ENCODE data around the gene RMND1.
"Not testable (repeated sequence)": the region's sequence is repeated elsewhere in the genome, so short reads cannot be mapped to it uniquely, and the experiment has no call there.

Gene RMND1

GRCh38 chr6:151389618-151390275, 62.2 kb downstream of the RMND1 start:
- DNase-seq (ENCODE audit: low spot score in 2 of 2): peak in 1 of 2 donors; percentile 89
- peak; percentile 83 for ATAC-seq
- Mint-ChIP-seq H3K4me1 (peaks cover 39% of the 10 kb centered on the region), H3K27ac (peak overlapping the region; percentile 96), H3K4me3 (peak overlapping the region; percentile 93), H3K9me3 (no peaks in the 10 kb centered on the region), H3K36me3 (peaks cover 44% of the 10 kb centered on the region)

- no peak for ATAC-seq
- Mint-ChIP-seq H3K4me3 (peak overlapping the region; percentile 93), H3K9me3 (no peaks in the 10 kb centered on the region), H3K36me3 (peaks cover 38% of the 10 kb centered on the region), H3K27ac (peak overlapping the region; percentile 96), H3K4me1 (peaks cover 42% of the 10 kb centered on the region)
- no peak for DNase-seq (ENCODE audit: low spot score in 2 of 2)
Observed at GRCh38 chr6:151388997-151389617, 62.8 kb downstream of the RMND1 start.

GRCh38 chr6:151388236-151388635, 63.7 kb downstream of the RMND1 start:
- H3K27ac Mint-ChIP-seq: peak overlapping the region; percentile 96
- no peak for ATAC-seq
- H3K9me3 Mint-ChIP-seq: no peaks in the 10 kb centered on the region
- H3K4me3 Mint-ChIP-seq: peak overlapping the region; percentile 93
- peaks cover 38% of the 10 kb centered on the region for H3K4me1 Mint-ChIP-seq
- DNase-seq (ENCODE audit: low spot score in 2 of 2): no peak
- H3K36me3 Mint-ChIP-seq: peaks cover 29% of the 10 kb centered on the region

- ATAC-seq (no peak), DNase-seq (ENCODE audit: low spot score in 2 of 2) (no peak)
- peaks cover 30% of the 10 kb centered on the region for H3K4me1 Mint-ChIP-seq
- no peak overlapping the region for H3K4me3 Mint-ChIP-seq
- H3K36me3 Mint-ChIP-seq: peaks cover 30% of the 10 kb centered on the region
- no peak overlapping the region for H3K27ac Mint-ChIP-seq
- no peaks in the 10 kb centered on the region for H3K9me3 Mint-ChIP-seq
Observed at GRCh38 chr6:151387175-151387970, 64.6 kb downstream of the RMND1 start.

GRCh38 chr6:151385177-151385576, 66.7 kb downstream of the RMND1 start:
- peak overlapping the region; percentile 32 for H3K4me3 Mint-ChIP-seq
- DNase-seq (ENCODE audit: low spot score in 2 of 2) (no peak), ATAC-seq (no peak)
- peaks cover 40% of the 10 kb centered on the region for H3K4me1 Mint-ChIP-seq
- H3K36me3 Mint-ChIP-seq: peaks cover 28% of the 10 kb centered on the region
- peak overlapping the region; percentile 70 for H3K27ac Mint-ChIP-seq
- no peaks in the 10 kb centered on the region for H3K9me3 Mint-ChIP-seq

- Mint-ChIP-seq H3K36me3 (peaks cover 21% of the 10 kb centered on the region), H3K4me1 (peaks cover 43% of the 10 kb centered on the region), H3K27ac (peak overlapping the region; percentile 7), H3K9me3 (no peaks in the 10 kb centered on the region), H3K4me3 (no peak overlapping the region)
- no peak for DNase-seq (ENCODE audit: low spot score in 2 of 2)
- no peak for ATAC-seq
Observed at GRCh38 chr6:151384151-151384550, 67.8 kb downstream of the RMND1 start.

- DNase-seq (ENCODE audit: low spot score in 2 of 2); ATAC-seq; H3K27ac Mint-ChIP-seq; H3K9me3 Mint-ChIP-seq; H3K4me3 Mint-ChIP-seq: not testable (repeated sequence)
- H3K4me1 Mint-ChIP-seq: peaks cover 51% of the 10 kb centered on the region
- H3K36me3 Mint-ChIP-seq: peaks cover 18% of the 10 kb centered on the region
Observed at GRCh38 chr6:151382631-151383030, 69.3 kb downstream of the RMND1 start.

GRCh38 chr6:151381722-151382121, 70.2 kb downstream of the RMND1 start:
- peak overlapping the region; percentile 91 for H3K4me3 Mint-ChIP-seq
- ATAC-seq (peak; percentile 66), DNase-seq (ENCODE audit: low spot score in 2 of 2) (no peak)
- peaks cover 18% of the 10 kb centered on the region for H3K36me3 Mint-ChIP-seq
- H3K27ac Mint-ChIP-seq: peak overlapping the region; percentile 99
- H3K9me3 Mint-ChIP-seq: no peaks in the 10 kb centered on the region
- peaks cover 55% of the 10 kb centered on the region for H3K4me1 Mint-ChIP-seq

GRCh38 chr6:151380848-151381205, 71.1 kb downstream of the RMND1 start:
- Mint-ChIP-seq H3K36me3 (peaks cover 18% of the 10 kb centered on the region), H3K4me1 (peaks cover 63% of the 10 kb centered on the region), H3K9me3 (no peaks in the 10 kb centered on the region), H3K27ac (peak overlapping the region; percentile 99), H3K4me3 (peak overlapping the region; percentile 91)
- no peak for DNase-seq (ENCODE audit: low spot score in 2 of 2)
- peak; percentile 47 for ATAC-seq

- H3K36me3 Mint-ChIP-seq: peaks cover 18% of the 10 kb centered on the region
- peak overlapping the region; percentile 99 for H3K27ac Mint-ChIP-seq
- peaks cover 63% of the 10 kb centered on the region for H3K4me1 Mint-ChIP-seq
- DNase-seq (ENCODE audit: low spot score in 2 of 2) (peak in 1 of 2 donors; percentile 68), ATAC-seq (peak; percentile 75)
- no peaks in the 10 kb centered on the region for H3K9me3 Mint-ChIP-seq
- H3K4me3 Mint-ChIP-seq: peak overlapping the region; percentile 91
Observed at GRCh38 chr6:151379933-151380847, 71.7 kb downstream of the RMND1 start.

GRCh38 chr6:151377095-151377494, 74.8 kb downstream of the RMND1 start:
- peaks cover 28% of the 10 kb centered on the region for H3K36me3 Mint-ChIP-seq
- H3K27ac Mint-ChIP-seq: no peak overlapping the region
- no peak overlapping the region for H3K4me3 Mint-ChIP-seq

GRCh38 chr6:151376440-151376839, 75.5 kb downstream of the RMND1 start:
- H3K36me3 Mint-ChIP-seq: peaks cover 35% of the 10 kb centered on the region

More at GRCh38 chr6:151377095-151377494, 74.8 kb downstream of the RMND1 start:
- DNase-seq (ENCODE audit: low spot score in 2 of 2) (no peak), ATAC-seq (no peak)
- Mint-ChIP-seq H3K9me3 (no peaks in the 10 kb centered on the region), H3K4me1 (peaks cover 75% of the 10 kb centered on the region)

GRCh38 chr6:151375833-151376232, 76.1 kb downstream of the RMND1 start:
- H3K36me3 Mint-ChIP-seq: peaks cover 39% of the 10 kb centered on the region
- peaks cover 77% of the 10 kb centered on the region for H3K4me1 Mint-ChIP-seq
- peak overlapping the region; percentile 48 for H3K27ac Mint-ChIP-seq
- DNase-seq (ENCODE audit: low spot score in 2 of 2) (no peak), ATAC-seq (no peak)
- no peaks in the 10 kb centered on the region for H3K9me3 Mint-ChIP-seq
- peak overlapping the region; percentile 40 for H3K4me3 Mint-ChIP-seq

More at GRCh38 chr6:151376440-151376839, 75.5 kb downstream of the RMND1 start:
- peaks cover 77% of the 10 kb centered on the region for H3K4me1 Mint-ChIP-seq
- DNase-seq (ENCODE audit: low spot score in 2 of 2) (no peak), ATAC-seq (no peak)
- peak overlapping the region; percentile 40 for H3K4me3 Mint-ChIP-seq
- peak overlapping the region; percentile 48 for H3K27ac Mint-ChIP-seq
- H3K9me3 Mint-ChIP-seq: no peaks in the 10 kb centered on the region

GRCh38 chr6:151374036-151374683, 77.8 kb downstream of the RMND1 start:
- Mint-ChIP-seq H3K27ac (peak overlapping the region; percentile 93), H3K4me1 (peaks cover 67% of the 10 kb centered on the region), H3K9me3 (no peaks in the 10 kb centered on the region), H3K36me3 (peaks cover 44% of the 10 kb centered on the region), H3K4me3 (peak overlapping the region; percentile 69)
- DNase-seq (ENCODE audit: low spot score in 2 of 2) (no peak), ATAC-seq (peak; percentile 22)
